GM21528 (cell line): Measurements from ENCODE around the gene PFDN1.

Source experiments
- ATAC-seq: cut with Tn5 transposase; IDR thresholded peaks from one replicate; pipeline ENCODE4 v1.9.1; 2021; ENCODE audit warnings: mild to moderate bottlenecking, moderate library complexity; ENCODE audit not compliant: unreplicated experiment, low FRiP score

The PFDN1 gene

GRCh38 chr5:140329739-140330481 is 27.0 kb upstream of the PFDN1 start:
- ATAC-seq = no peak

GRCh38 chr5:140328036-140328764 is 25.3 kb upstream of the PFDN1 start:
- ATAC-seq = no peak

DNA sequence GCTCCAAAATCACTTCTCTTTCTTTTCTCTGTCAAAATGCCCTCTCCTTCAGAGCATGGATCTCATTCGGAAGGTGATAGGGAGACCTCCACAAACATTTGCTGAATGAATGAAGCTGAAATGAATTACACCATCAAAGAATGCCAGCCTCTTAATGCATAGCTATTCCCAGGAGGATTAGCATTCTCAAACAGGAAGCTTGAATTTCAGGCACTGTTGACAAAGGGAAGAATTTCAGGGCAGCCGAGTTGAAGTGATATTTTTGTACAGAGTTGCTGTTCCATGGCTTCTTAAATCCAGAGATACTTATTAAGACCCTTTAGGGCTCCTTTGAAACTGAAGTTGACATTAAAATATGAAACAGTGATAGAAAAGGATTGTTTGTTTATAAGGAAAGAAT is 24.7 kb upstream of the PFDN1 start:
- ATAC-seq = no peak

DNA sequence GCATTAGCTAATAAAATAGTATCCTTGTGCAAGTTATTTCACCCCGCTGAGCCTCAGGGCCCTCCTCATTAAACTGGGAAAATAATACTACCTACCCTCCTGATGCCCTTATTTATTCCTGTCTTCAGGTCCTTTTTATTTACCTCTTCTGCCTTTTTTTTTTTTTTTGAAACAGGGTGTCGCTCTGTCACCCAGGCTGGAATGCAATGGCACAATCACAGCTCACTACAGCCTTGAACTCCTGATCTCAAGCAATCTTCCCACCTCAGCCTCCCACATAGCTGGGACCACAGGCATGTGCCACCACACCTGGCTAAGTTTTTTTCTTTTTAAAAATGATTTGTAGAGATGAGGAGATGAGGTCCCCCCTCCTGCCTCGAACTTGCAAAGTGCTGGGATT is 22.6 kb upstream of the PFDN1 start:
- no peak for ATAC-seq

DNA sequence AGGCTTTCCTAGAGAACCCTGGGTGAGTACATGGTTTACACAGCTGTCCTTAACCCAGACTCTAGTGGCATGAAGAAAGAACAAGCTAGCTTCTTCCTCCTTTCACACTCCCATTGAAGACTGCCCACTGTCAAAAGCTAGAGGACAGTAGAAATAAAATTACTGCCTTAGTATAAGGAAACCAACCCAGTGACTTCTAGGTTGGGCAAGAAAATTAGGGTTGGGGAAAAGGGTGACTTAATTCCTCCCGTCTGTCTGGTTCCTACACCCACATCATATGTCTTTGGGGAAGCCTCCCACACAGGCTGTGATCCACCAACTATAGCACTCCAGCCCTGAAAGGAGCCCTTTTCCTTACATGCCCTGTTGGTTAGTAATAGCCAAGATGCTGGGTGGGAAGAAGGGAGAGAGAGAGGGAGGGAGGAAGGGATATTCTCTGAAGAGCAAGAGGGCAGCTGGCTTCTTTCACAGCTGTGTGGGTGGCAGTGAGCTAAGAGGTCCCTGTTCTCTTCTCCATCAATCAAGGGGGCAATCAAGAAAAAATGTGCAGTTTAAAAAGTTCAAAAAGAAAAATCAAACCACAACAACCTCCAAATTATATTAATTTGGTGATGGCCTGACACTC is 21.8 kb upstream of the PFDN1 start:
- no peak for ATAC-seq

GRCh38 chr5:140324041-140324600 is 21.2 kb upstream of the PFDN1 start:
- no peak for ATAC-seq

DNA sequence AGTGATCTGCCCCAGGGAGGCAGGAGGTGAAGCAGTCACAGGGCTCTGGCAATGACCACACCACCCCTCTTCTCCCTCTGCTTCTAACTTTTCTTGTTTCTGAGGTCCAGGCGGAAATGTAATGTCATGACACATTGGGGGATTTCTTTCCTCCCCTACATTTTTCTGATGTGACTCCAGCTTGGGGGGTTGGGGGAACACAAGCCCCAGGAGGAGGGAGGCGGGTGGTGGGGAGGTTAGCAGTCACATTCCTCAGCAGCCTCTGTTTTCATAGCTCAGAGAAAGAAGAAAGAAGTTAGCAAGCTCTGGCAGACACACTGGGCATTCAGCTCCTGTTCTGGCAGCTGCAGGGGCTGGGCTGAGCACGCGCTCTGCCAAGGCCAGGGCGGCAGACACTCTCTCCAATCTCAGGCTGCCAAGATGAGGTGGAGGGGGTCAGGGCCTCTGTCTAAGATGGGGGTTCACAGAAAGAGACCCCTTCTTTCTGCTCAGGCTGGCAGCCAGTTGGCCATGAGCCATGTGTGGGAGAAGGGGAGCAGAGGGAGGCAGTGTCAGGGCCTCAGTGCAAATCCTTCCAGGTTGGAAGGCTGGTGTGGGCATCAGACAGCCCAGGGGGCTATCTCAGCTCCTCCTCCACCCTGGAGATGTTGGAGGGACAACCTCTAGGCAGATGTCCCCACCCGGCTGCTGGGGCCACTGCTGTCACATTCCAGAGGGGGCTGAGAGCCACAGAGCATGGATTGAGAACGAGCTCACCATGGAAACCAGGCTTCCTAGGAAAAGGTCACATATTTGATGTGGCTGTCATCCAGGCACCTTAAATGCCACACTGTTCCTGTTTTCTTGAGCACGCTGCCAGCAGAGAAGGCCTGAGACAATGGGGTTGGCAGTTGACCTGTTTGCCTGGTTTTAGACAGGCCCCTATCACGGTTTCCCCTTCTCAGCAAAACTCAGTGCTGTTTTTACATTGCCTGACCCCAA is 20.1 kb upstream of the PFDN1 start:
- ATAC-seq = no peak

GRCh38 chr5:140321796-140322195 is 18.9 kb upstream of the PFDN1 start:
- ATAC-seq = no peak

GRCh38 chr5:140319833-140320232 is 16.9 kb upstream of the PFDN1 start:
- no peak for ATAC-seq

DNA sequence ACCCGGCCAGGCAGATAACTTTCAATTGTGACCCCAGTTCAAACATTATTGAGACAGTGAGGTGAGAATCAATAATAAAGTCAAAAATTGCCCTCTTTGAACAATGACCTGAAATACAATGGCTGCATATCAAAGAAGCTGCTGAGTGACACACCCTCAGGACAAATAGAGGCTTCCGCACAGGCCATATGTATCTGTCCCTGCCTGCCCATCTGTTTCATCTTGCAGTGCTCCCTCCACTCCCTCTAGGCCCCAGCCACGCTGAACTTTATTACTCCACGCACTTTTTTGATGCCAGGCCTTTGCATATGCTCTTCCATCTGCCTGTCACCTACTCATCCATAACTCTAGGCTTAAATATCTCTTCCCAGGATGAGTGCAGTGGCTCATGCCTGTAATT is 15.9 kb upstream of the PFDN1 start:
- no peak for ATAC-seq

- ATAC-seq = no peak
Measured at GRCh38 chr5:140317859-140318258, 15.0 kb upstream of the PFDN1 start.

DNA sequence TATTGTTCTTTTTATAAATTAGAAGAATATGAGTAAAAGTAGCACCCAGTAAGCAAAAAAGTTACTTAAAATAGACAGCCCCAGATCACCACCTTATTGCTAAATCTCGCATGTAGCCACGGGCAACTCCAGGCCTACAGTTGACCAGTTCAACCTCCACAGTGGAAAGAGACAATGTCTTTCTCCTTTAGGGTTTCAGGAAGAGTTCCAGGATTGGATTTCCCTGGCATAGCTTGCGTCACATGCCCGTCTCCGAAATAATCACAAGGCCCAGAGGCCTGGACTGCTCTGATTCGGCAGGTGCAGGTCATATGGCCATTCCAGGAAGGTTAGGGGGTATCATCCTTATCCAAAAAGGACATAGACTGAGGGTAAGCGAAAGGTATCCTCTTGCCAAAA is 9.9 kb upstream of the PFDN1 start:
- ATAC-seq = no peak

- ATAC-seq = no peak
Measured at GRCh38 chr5:140312067-140312790, 9.3 kb upstream of the PFDN1 start.

GRCh38 chr5:140311011-140311467 is 8.1 kb upstream of the PFDN1 start:
- ATAC-seq = no peak

DNA sequence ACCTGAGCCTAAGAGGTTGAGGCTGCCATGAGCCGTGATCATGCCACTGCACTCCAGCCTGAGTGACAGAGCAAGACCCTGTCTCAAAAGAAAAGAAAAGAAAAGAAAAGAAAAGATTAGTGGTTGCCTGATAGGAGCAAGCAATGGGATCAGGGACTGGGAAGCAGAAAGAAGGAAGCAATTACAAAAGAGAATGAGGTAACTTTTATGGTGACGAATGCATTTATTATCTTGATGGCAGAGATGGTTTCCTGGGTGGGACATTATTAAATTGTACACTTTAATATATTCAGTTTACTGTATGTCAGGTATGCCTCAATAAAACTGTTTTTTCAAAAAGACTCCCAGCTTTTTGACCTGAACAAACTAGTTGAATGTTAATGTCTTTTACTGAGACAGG is 7.5 kb upstream of the PFDN1 start:
- no peak for ATAC-seq

- no peak for ATAC-seq
Measured at GRCh38 chr5:140309706-140310249, 6.9 kb upstream of the PFDN1 start.

- no peak for ATAC-seq
Measured at GRCh38 chr5:140305471-140305870, 2.6 kb upstream of the PFDN1 start.

GRCh38 chr5:140303966-140304365 is 1.1 kb upstream of the PFDN1 start:
- no peak for ATAC-seq

- ATAC-seq = no peak
Measured at GRCh38 chr5:140301136-140301535, 1.8 kb downstream of the PFDN1 start.
